ENCODE results near the gene NTRK3.
"Not testable (repeated sequence)": the region's sequence is repeated elsewhere in the genome, so short reads cannot be mapped to it uniquely, and the experiment has no call there.

NTRK3 gene

GRCh38 chr15:88091444-88092016 lies 165.0 kb downstream of the NTRK3 start:
- Mint-ChIP-seq H3K27me3 (peaks cover 5% of the 10 kb centered on the region), H3K4me1 (no peaks in the 10 kb centered on the region), H3K36me3 (no peaks in the 10 kb centered on the region), H3K4me3 (no peak overlapping the region), H3K9me3 (no peaks in the 10 kb centered on the region), H3K27ac (no peak overlapping the region)
- no peak for DNase-seq
- CTCF ChIA-PET, result no interaction called here

DNA sequence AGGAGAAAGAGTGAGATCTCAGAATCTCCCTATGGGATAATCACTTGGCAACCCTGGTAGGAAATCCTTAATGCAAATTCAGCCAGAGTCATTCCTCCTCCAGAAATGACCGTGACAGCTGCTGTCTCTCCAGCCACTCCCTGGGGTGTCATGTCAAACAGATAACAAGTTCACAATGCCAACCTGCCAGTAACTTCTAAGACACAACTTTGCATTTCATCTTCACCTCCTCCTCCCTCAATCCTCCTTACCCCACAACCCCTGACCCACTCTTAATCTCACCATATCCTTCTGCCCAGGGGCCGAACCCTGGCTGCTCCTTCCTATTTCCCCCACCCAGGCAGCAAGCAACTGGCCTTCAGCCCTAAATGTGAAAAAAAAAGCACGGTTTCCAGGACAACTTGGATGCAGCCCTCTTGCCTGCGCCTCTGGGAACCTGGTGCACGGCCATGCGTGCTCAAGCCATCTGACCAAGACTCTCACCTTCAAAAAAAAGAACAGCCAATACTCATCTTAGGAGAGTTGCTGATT lies 166.0 kb downstream of the NTRK3 start:
- H3K4me3 Mint-ChIP-seq, result no peak overlapping the region
- DNase-seq, result no peak
- no peaks in the 10 kb centered on the region for H3K9me3 Mint-ChIP-seq
- H3K36me3 Mint-ChIP-seq, result no peaks in the 10 kb centered on the region
- no peaks in the 10 kb centered on the region for H3K4me1 Mint-ChIP-seq
- no peak overlapping the region for H3K27ac Mint-ChIP-seq
- CTCF ChIA-PET, result no interaction called here
- peaks cover 5% of the 10 kb centered on the region for H3K27me3 Mint-ChIP-seq

GRCh38 chr15:88089731-88090130 lies 166.8 kb downstream of the NTRK3 start:
- H3K27ac Mint-ChIP-seq, result no peak overlapping the region
- H3K4me1 Mint-ChIP-seq, result no peaks in the 10 kb centered on the region
- CTCF ChIA-PET, result no interaction called here
- no peak overlapping the region for H3K4me3 Mint-ChIP-seq
- H3K27me3 Mint-ChIP-seq, result peaks cover 5% of the 10 kb centered on the region
- DNase-seq, result no peak
- no peaks in the 10 kb centered on the region for H3K9me3 Mint-ChIP-seq
- H3K36me3 Mint-ChIP-seq, result no peaks in the 10 kb centered on the region

GRCh38 chr15:88089024-88089620 lies 167.4 kb downstream of the NTRK3 start:
- DNase-seq, result no peak

GRCh38 chr15:88083811-88084760 lies 172.5 kb downstream of the NTRK3 start:
- CTCF ChIA-PET, result no interaction called here
- H3K4me3 Mint-ChIP-seq, result no peak overlapping the region

More at GRCh38 chr15:88089024-88089620, 167.4 kb downstream of the NTRK3 start:
- Mint-ChIP-seq H3K36me3 (no peaks in the 10 kb centered on the region), H3K9me3 (no peaks in the 10 kb centered on the region), H3K4me3 (no peak overlapping the region), H3K4me1 (no peaks in the 10 kb centered on the region), H3K27ac (no peak overlapping the region), H3K27me3 (peaks cover 5% of the 10 kb centered on the region)
- CTCF ChIA-PET, result no interaction called here

DNA sequence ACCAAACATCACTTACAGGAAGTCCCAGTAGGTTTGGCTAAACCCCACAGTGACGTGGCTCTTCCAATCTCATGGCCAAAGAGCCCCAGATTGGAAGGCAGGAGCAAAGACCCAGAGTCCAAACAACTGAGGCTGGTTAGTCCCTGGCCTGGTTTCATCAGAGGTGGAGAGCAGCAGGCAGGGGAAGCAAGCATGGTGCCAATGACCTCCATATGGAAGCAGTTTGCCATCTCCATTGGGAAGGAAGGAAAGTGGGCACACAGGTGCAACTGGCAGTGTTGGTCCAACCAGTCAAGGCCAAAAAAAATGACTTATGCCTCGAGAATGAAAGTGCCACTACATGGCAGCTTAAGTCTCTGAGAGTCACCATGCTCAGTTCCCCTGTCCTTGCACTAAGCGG lies 175.9 kb downstream of the NTRK3 start:
- no peak for DNase-seq
- no peaks in the 10 kb centered on the region for H3K36me3 Mint-ChIP-seq
- H3K27ac Mint-ChIP-seq, result no peak overlapping the region
- H3K4me1 Mint-ChIP-seq, result no peaks in the 10 kb centered on the region
- H3K27me3 Mint-ChIP-seq, result peaks cover 4% of the 10 kb centered on the region
- CTCF ChIA-PET, result no interaction called here
- no peaks in the 10 kb centered on the region for H3K9me3 Mint-ChIP-seq
- H3K4me3 Mint-ChIP-seq, result no peak overlapping the region

More at GRCh38 chr15:88083811-88084760, 172.5 kb downstream of the NTRK3 start:
- H3K36me3 Mint-ChIP-seq, result no peaks in the 10 kb centered on the region
- no peaks in the 10 kb centered on the region for H3K9me3 Mint-ChIP-seq
- H3K4me1 Mint-ChIP-seq, result no peaks in the 10 kb centered on the region
- peaks cover under 1% of the 10 kb centered on the region for H3K27me3 Mint-ChIP-seq
- no peak overlapping the region for H3K27ac Mint-ChIP-seq
- no peak for DNase-seq

DNA sequence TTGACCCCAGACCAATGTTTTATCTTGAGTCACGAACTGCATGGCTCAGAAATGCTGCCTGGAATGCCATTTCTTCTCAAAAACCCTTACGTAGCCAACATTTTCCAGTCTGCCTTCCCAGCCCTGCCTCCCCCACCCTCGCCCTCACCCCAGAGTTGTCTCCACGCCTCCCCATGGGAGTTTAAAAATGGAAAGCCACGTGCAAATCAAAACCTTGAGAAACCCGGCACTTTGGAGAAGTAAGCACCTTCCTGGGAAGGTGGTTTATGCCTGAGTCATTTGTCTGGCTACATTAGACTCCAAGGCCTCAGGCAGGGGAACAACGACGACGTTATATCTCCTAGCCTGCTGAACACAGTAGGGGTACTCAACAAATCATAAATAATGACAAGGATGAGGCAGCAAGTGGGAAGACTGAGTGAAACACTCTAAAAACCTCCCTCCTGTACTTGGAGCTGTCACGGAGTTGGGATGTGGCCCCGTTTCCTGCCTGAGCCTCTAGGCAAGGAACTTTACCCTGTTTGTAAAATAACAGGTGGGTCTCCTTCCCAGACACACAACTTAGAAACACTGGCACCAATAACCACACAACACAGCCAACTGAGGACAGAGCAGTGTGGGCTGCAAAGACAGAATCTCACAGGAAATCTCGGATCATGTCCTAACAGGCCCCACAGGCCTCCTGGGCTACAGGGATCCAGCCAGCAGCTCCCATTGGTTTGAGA lies 179.1 kb downstream of the NTRK3 start:
- H3K4me1 Mint-ChIP-seq, result no peaks in the 10 kb centered on the region
- no peaks in the 10 kb centered on the region for H3K9me3 Mint-ChIP-seq
- H3K27me3 Mint-ChIP-seq, result peaks cover 4% of the 10 kb centered on the region
- H3K27ac Mint-ChIP-seq, result no peak overlapping the region
- no peak overlapping the region for H3K4me3 Mint-ChIP-seq
- DNase-seq, result no peak
- CTCF ChIA-PET, result no interaction called here
- no peaks in the 10 kb centered on the region for H3K36me3 Mint-ChIP-seq

DNA sequence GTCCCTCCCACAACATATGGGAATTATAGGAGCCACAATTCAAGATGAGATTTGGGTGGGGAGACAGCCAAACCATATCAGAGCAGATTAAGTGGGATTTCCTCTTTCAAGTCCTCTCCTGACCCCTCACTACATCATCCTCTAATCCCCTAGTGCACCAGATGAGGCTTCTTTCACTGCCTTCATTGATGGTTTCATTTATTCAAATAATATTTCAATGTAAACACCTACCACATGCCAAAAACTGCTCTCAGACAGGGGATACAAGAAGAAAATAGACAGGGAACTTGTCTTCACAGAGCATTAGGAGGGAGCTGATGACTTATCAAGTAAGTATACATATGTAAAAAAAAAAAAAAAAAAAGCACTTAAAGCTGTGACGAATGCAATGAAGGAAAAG lies 180.2 kb downstream of the NTRK3 start:
- DNase-seq, result no peak
- CTCF ChIA-PET, result no interaction called here
- Mint-ChIP-seq H3K27me3 (peaks cover 4% of the 10 kb centered on the region), H3K4me1 (no peaks in the 10 kb centered on the region), H3K4me3 (no peak overlapping the region), H3K27ac (no peak overlapping the region), H3K9me3 (no peaks in the 10 kb centered on the region), H3K36me3 (no peaks in the 10 kb centered on the region)

GRCh38 chr15:88075102-88075501 lies 181.4 kb downstream of the NTRK3 start:
- Mint-ChIP-seq H3K27ac (no peak overlapping the region), H3K4me3 (no peak overlapping the region), H3K36me3 (no peaks in the 10 kb centered on the region), H3K4me1 (no peaks in the 10 kb centered on the region), H3K27me3 (peaks cover 4% of the 10 kb centered on the region), H3K9me3 (no peaks in the 10 kb centered on the region)
- CTCF ChIA-PET, result no interaction called here
- no peak for DNase-seq

GRCh38 chr15:88074386-88074785 lies 182.2 kb downstream of the NTRK3 start:
- Mint-ChIP-seq H3K27ac (no peak overlapping the region), H3K9me3 (no peaks in the 10 kb centered on the region), H3K4me1 (no peaks in the 10 kb centered on the region), H3K4me3 (no peak overlapping the region), H3K27me3 (peaks cover 4% of the 10 kb centered on the region), H3K36me3 (no peaks in the 10 kb centered on the region)
- no peak for DNase-seq
- CTCF ChIA-PET, result no interaction called here

- no peak for DNase-seq
- Mint-ChIP-seq H3K27me3 (no peaks in the 10 kb centered on the region), H3K9me3 (no peaks in the 10 kb centered on the region), H3K36me3 (no peaks in the 10 kb centered on the region), H3K27ac (no peak overlapping the region), H3K4me3 (no peak overlapping the region), H3K4me1 (no peaks in the 10 kb centered on the region)
- CTCF ChIA-PET, result no interaction called here
These were observed 183.2 kb downstream of the NTRK3 start for GRCh38 chr15:88073391-88073691.

DNA sequence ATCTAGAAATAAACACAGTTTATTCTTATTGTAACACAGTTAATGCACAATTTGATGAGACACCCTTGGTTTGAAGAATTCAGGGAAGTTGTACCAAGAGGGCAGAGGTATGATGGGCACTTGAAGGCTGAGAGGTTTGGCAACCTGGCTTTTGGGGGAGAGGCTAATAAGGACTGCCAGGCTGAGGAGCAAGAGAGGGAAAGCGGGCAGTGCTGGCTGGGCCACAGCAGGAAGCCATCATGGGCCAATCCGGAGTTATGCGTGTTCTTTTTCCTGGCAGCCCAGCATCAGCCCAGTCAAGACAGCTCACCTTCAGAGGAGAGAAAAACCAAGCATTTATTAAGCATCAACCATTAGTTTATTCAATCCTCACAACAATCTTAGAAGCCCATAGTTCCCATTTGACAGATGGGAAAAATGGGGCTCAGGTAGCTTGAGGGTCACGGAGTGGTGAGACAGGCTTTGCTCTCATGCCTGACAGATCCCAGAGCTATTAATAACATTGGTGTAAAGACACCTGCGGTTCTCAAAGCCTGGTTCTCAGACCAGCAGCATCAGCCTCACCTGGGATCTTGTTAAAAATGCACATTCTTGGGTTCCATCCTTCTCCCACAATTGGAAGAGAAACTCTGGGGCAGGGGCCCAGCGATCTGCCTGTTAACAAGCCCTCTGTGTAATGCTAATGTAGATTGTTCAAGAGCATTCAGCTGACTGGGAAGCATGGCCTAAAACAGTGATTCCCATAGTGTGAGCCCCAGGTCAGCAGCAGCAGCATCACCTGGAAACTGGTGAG lies 183.7 kb downstream of the NTRK3 start:
- no peaks in the 10 kb centered on the region for H3K9me3 Mint-ChIP-seq
- H3K4me1 Mint-ChIP-seq, result no peaks in the 10 kb centered on the region
- DNase-seq, result no peak
- no peaks in the 10 kb centered on the region for H3K36me3 Mint-ChIP-seq
- H3K27ac Mint-ChIP-seq, result no peak overlapping the region
- H3K4me3 Mint-ChIP-seq, result no peak overlapping the region
- no peaks in the 10 kb centered on the region for H3K27me3 Mint-ChIP-seq
- CTCF ChIA-PET, result no interaction called here

- H3K27ac Mint-ChIP-seq, H3K4me1 Mint-ChIP-seq, H3K4me3 Mint-ChIP-seq, CTCF ChIA-PET, DNase-seq, H3K36me3 Mint-ChIP-seq, H3K9me3 Mint-ChIP-seq, H3K27me3 Mint-ChIP-seq: not testable (repeated sequence)
These were observed 184.4 kb downstream of the NTRK3 start for GRCh38 chr15:88072133-88072532.

DNA sequence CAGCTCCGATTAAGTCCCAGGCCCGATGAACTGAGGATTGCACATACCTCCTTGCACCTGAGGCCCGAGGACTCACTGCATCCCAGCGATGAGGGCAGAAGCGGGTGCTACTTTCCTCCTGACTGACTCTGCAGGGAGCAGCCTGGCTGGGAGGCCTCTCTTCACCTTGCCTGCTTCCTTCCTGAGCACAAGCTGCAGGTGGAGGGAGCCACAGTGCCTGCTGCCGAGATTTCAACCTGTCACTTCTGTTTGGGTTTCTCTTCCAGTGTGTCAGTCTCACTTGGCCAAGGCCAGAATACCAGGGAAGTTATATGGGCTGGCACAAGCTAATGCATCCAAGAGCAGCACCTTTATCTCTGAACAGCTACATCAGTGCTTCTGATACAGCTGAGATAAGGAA lies 185.4 kb downstream of the NTRK3 start:
- Mint-ChIP-seq H3K9me3 (no peaks in the 10 kb centered on the region), H3K27me3 (no peaks in the 10 kb centered on the region), H3K4me3 (no peak overlapping the region), H3K4me1 (no peaks in the 10 kb centered on the region), H3K27ac (no peak overlapping the region), H3K36me3 (no peaks in the 10 kb centered on the region)
- CTCF ChIA-PET, result no interaction called here
- no peak for DNase-seq
